Spleen (tissue), 11 donors: ENCODE data around the gene FSTL4. TPM values are rescaled to one million over a fixed set of nuclear protein-coding genes. Genes with fewer than 3 reads are reported as not detected.

Experiments
- DNase-seq: peaks from one replicate; pipeline ENCODE4 v3.0.0-alpha.2; 2020
- H3K27ac ChIP-seq, 8 donors: fragments of 200-600 bp; sonication (generic) in 7 of 8; 1 replicate in 4 of 8; 2 replicates in 4 of 8; pipeline versions ENCODE4 v1.5.0 to v1.8.0; 2016 to 2021; ENCODE audit warnings: inconsistent platforms in 4 of 8, mild to moderate bottlenecking in 4 of 8, moderate library complexity in 1 of 8
- H3K27me3 ChIP-seq, 7 donors: fragments of 200-600 bp; sonication (generic) in 6 of 7; replicated peaks in 1 of 7; 1 replicate in 4 of 7; 2 replicates in 3 of 7; pipeline versions ENCODE4 v1.5.0 to v1.8.0; 2016 to 2021; ENCODE audit warnings: inconsistent platforms in 3 of 7, mild to moderate bottlenecking in 1 of 7
- H3K36me3 ChIP-seq, 6 donors: fragments of 200-600 bp; sonication (generic) in 5 of 6; 1 replicate in 4 of 6; 2 replicates in 2 of 6; pipeline versions ENCODE4 v1.5.0 to v1.8.0; 2016 to 2021; ENCODE audit warnings: inconsistent platforms in 2 of 6
- H3K4me1 ChIP-seq, 6 donors: fragments of 200-600 bp; sonication (generic) in 5 of 6; 1 replicate in 3 of 6; 2 replicates in 3 of 6; pipeline versions ENCODE4 v1.5.0 to v1.8.0; 2016 to 2021; ENCODE audit warnings: inconsistent platforms in 3 of 6
- H3K4me3 ChIP-seq, 8 donors: fragments of 200-600 bp; sonication (generic) in 7 of 8; 1 replicate in 4 of 8; 2 replicates in 4 of 8; pipeline versions ENCODE4 v1.5.0 to v1.8.0; 2016 to 2021; ENCODE audit warnings: inconsistent platforms in 4 of 8, mild to moderate bottlenecking in 4 of 8, moderate library complexity in 2 of 8
- H3K9me3 ChIP-seq, 8 donors: fragments of 200-600 bp; sonication (generic) in 7 of 8; 1 replicate in 4 of 8; 2 replicates in 4 of 8; pipeline versions ENCODE4 v1.5.0 to v1.8.0; 2016 to 2021; ENCODE audit warnings: inconsistent platforms in 4 of 8
- POLR2A ChIP-seq, 3 donors: fragments of 450-650 bp; IDR thresholded peaks; one replicate each; pipeline ENCODE4 v1.5.1; 2017; ENCODE audit warnings: antibody characterized with exemption in 3 of 3, mild to moderate bottlenecking in 1 of 3
- POLR2AphosphoS5 ChIP-seq, 3 donors: sonication (generic); formaldehyde crosslinking; IDR thresholded peaks; one replicate each; pipeline ENCODE4 v1.5.1; 2017; ENCODE audit warnings: antibody characterized with exemption in 3 of 3
- WGBS, 5 donors: extraction: QIAGEN DNeasy Blood & Tissue Kit in 3 of 5; methylation state at CpG; one replicate each; pipeline versions ENCODE4 v1.1.5 to v1.1.7; 2013 to 2018; 5-methylcytosine and 5-hydroxymethylcytosine counted together
- intact Hi-C: fragments of 100-400 bp; cut with DNase I; formaldehyde crosslinking; loops from one replicate; pipeline ENCODE4 v1.15.0; 2023; ENCODE audit warnings: low total_unique reads
- polyA plus RNA-seq, 3 donors: library from polyadenylated mRNA; stranded (reverse); fragments of 200-250 nt; gene quantifications; one replicate each; pipeline ENCODE4 v1.2.1, GENCODE V29; 2013
- total RNA-seq, 7 donors: library from RNA; depleted of rRNA in 3 of 7; stranded (reverse); fragments of >200 nt in 3 of 7; fragmentation: NEBNext Ultra II Directional in 4 of 7; extraction: Animal tissue kit (Norgen Biotek cat#: 25700) in 4 of 7; gene quantifications; one replicate each; pipeline versions ENCODE4 v1.1.0 to v1.2.1, GENCODE V29; 2016 to 2021
- TF ChIP-seq, protein P1 (sequence below), 11 experiments: fragments of 200-600 bp in 7 of 11; fragments of 450-650 bp in 4 of 11; sonication (generic) in 4 of 11; IDR thresholded peaks in 8 of 11; conservative IDR thresholded peaks in 3 of 11; 1 replicate in 7 of 11; 2 replicates in 4 of 11; pipeline versions ENCODE4 v1.4.0 to v1.8.0; 2016 to 2021; ENCODE audit warnings: antibody characterized with exemption in 11 of 11, inconsistent platforms in 4 of 11, mild to moderate bottlenecking in 1 of 11
- donor health status: healthy with polysubstance abuse.
- donor health status: DM: no; HTN: no; CAD: no; lungs with moderate emphysema.
- donor health status: DM: no; HTN: no; CAD: no.
- donor health status: Bipolar disorder and iron deficiency.
- donor health status: healthy.
- donor health status: DM: no; HTN: no; CAD: no.
- donor health status: DM: yes; HTN: yes; CAD: no.

Gene FSTL4
- total and polyA plus RNA-seq, 10 donors: under 0.01 to 1.0 (median 0.37) TPM; not detected in 4

DNA sequence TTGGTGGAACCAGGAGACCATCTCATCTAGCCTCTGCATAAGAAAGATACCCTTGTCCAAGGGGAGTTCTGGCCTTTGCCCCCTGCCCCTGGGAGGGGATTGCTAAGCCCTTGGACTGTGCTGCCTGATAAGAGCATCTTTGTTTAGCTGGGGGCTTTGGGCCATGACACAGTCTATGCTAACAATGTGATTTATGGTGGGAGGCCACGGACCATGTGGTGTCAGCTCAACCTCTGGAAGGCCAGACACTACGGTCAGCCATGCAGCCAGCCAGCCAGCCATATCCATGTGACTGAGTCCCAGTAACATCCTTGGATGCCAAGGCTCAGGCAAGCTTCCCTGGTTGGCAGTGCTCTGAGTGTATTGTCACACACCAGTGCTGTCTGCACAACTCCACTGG is 244.4 kb downstream of the FSTL4 start:
- H3K27me3 ChIP-seq: peaks cover 0 to 14% (median 0%) of the 10 kb centered on the region in 7 donors
- H3K4me1 ChIP-seq: no peaks in the 10 kb centered on the region
- intact Hi-C loops: no loop called here
- TF ChIP-seq POLR2AphosphoS5 (IDR thresholded peaks at IDR 0.05) (no peak), POLR2A (IDR thresholded peaks at IDR 0.05) (no peak)
- TF ChIP-seq, protein P1, sequence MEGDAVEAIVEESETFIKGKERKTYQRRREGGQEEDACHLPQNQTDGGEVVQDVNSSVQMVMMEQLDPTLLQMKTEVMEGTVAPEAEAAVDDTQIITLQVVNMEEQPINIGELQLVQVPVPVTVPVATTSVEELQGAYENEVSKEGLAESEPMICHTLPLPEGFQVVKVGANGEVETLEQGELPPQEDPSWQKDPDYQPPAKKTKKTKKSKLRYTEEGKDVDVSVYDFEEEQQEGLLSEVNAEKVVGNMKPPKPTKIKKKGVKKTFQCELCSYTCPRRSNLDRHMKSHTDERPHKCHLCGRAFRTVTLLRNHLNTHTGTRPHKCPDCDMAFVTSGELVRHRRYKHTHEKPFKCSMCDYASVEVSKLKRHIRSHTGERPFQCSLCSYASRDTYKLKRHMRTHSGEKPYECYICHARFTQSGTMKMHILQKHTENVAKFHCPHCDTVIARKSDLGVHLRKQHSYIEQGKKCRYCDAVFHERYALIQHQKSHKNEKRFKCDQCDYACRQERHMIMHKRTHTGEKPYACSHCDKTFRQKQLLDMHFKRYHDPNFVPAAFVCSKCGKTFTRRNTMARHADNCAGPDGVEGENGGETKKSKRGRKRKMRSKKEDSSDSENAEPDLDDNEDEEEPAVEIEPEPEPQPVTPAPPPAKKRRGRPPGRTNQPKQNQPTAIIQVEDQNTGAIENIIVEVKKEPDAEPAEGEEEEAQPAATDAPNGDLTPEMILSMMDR (IDR thresholded peaks at IDR 0.05 in 8 of 11, conservative IDR thresholded peaks at IDR 0.05 in 3 of 11): no peak
- no peak for DNase-seq
- H3K4me3 ChIP-seq: no peak overlapping the region
- H3K9me3 ChIP-seq: no peaks in the 10 kb centered on the region
- 70 to 85% (median 74%) methylated on average over 2 of the region's 2 CpGs for WGBS, 5 donors
- H3K36me3 ChIP-seq: no peaks in the 10 kb centered on the region
- H3K27ac ChIP-seq: no peak overlapping the region

DNA sequence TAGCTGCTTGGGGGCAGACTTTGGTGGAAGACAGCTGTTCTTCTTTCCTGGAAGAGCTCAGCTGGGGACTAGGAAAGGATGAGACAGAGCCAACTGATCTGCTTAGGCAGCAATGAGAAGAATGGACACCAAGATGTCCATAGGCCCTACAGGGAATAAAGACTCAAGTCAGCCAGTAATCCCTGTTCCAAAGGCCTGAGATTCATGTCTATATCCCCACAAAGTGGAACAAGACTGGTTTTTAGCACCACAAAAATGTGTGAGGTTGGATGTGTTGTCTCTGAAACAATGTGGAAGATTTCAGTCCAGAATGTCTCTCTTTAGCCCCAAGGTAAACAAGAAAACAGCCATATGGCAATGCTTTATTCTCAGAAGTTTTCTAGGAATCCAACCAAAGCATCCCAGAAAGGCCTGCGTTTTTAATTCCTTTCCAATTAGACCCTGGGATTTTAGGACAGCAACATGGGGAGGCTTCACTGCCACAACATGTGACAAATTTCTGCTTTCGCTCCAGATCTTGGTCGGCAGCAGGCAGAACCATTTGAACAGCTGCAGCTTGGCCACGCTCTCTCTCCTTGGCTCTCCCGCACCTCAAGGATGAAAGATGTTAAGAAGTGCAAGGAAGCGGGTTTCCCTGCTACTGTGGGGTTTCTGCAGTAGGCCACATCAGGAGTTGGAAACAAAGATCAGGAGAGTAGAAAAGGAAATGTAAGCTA is 245.1 kb downstream of the FSTL4 start:
- H3K27me3 ChIP-seq: peaks cover 0 to 6% (median 0%) of the 10 kb centered on the region in 7 donors
- intact Hi-C loops: no loop called here
- H3K4me1 ChIP-seq: no peaks in the 10 kb centered on the region
- TF ChIP-seq, protein P1 (IDR thresholded peaks at IDR 0.05 in 8 of 11, conservative IDR thresholded peaks at IDR 0.05 in 3 of 11): no peak
- TF ChIP-seq POLR2AphosphoS5 (IDR thresholded peaks at IDR 0.05) (no peak), POLR2A (IDR thresholded peaks at IDR 0.05) (no peak)
- no peak overlapping the region for H3K27ac ChIP-seq
- no peak overlapping the region for H3K4me3 ChIP-seq
- H3K9me3 ChIP-seq: no peaks in the 10 kb centered on the region
- no peaks in the 10 kb centered on the region for H3K36me3 ChIP-seq
- 84 to 93% (median 88%) methylated on average over 6 of the region's 6 CpGs for WGBS, 5 donors
- no peak for DNase-seq

DNA sequence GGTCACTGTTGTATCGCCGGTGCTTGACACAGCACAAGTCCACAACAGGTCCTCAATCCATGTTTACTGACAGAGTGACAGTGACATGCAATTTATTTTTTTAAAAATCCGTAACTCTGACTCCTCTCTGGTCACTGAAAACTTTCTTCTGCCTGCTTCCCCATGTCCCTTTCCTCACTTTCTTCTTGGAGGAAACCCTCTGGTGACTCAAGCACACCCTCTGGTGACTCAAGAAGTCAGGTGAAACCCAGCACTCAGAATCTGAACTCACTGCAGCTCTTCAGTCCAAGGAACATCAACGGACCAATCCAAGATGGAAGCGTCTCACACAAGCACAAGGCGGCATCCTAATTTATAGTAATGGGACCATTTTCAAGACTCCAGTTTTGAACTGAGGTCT is 245.9 kb downstream of the FSTL4 start:
- no peak for TF ChIP-seq POLR2A (IDR thresholded peaks at IDR 0.05)
- TF ChIP-seq, protein P1 (IDR thresholded peaks at IDR 0.05 in 8 of 11, conservative IDR thresholded peaks at IDR 0.05 in 3 of 11): no peak
- TF ChIP-seq POLR2AphosphoS5 (IDR thresholded peaks at IDR 0.05): no peak
- 90 to 96% (median 91%) methylated on average over 6 of the region's 6 CpGs for WGBS, 5 donors
- Histone ChIP-seq H3K27me3 (peaks cover 0 to 6% (median 0%) of the 10 kb centered on the region in 7 donors), H3K27ac (no peak overlapping the region), H3K9me3 (no peaks in the 10 kb centered on the region), H3K36me3 (no peaks in the 10 kb centered on the region), H3K4me3 (no peak overlapping the region), H3K4me1 (no peaks in the 10 kb centered on the region)
- intact Hi-C loops: no loop called here
- no peak for DNase-seq

DNA sequence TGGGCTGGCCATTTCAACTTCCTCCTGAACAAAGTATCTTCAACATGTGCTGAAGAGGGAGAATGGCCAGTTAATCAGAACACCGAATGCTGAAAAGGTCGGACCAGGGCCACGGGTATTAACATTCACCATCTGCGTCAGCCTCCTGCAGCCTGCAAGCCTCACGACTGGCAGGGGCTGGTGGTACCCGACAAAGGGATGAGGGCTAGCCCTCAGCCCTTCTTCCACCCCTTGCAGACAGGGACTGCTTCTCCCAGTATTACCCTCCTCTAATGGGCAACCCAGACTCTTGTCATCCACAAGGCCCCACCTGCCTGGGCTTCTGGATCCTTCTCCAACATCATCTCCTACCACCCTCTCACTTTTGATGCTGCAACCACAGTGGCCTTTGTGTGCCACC is 246.6 kb downstream of the FSTL4 start:
- H3K27ac ChIP-seq: no peak overlapping the region
- H3K9me3 ChIP-seq: no peaks in the 10 kb centered on the region
- H3K36me3 ChIP-seq: no peaks in the 10 kb centered on the region
- 84 to 93% (median 88%) methylated on average over 6 of the region's 6 CpGs for WGBS, 5 donors
- no peak for DNase-seq
- H3K27me3 ChIP-seq: peaks cover 0 to 1% (median 0%) of the 10 kb centered on the region in 7 donors
- TF ChIP-seq POLR2A (IDR thresholded peaks at IDR 0.05) (no peak), POLR2AphosphoS5 (IDR thresholded peaks at IDR 0.05) (no peak)
- TF ChIP-seq, protein P1 (IDR thresholded peaks at IDR 0.05 in 8 of 11, conservative IDR thresholded peaks at IDR 0.05 in 3 of 11): no peak
- intact Hi-C loops: no loop called here
- no peak overlapping the region for H3K4me3 ChIP-seq
- H3K4me1 ChIP-seq: no peaks in the 10 kb centered on the region
